ENCODE data around the gene MAPK10.

The MAPK10 gene

GRCh38 chr4:86302830-86303229 is 57.0 kb downstream of the MAPK10 start:
- TF ChIP-seq CTCF (IDR thresholded peaks at IDR 0.05) (no peak), ZFX (IDR thresholded peaks at IDR 0.05; ENCODE audit: borderline replicate concordance) (no peak)
- H3K27ac ChIP-seq: no peak overlapping the region

GRCh38 chr4:86302251-86302650 is 57.6 kb downstream of the MAPK10 start:
- no peak overlapping the region for H3K27ac ChIP-seq
- TF ChIP-seq CTCF (IDR thresholded peaks at IDR 0.05) (no peak), ZFX (IDR thresholded peaks at IDR 0.05; ENCODE audit: borderline replicate concordance) (no peak)

- no peak for TF ChIP-seq CTCF (IDR thresholded peaks at IDR 0.05)
- no peak for TF ChIP-seq ZFX (IDR thresholded peaks at IDR 0.05; ENCODE audit: borderline replicate concordance)
- H3K27ac ChIP-seq: no peak overlapping the region
Measured at GRCh38 chr4:86300516-86300915, 59.3 kb downstream of the MAPK10 start.

- no peak for TF ChIP-seq ZFX (IDR thresholded peaks at IDR 0.05; ENCODE audit: borderline replicate concordance)
- H3K27ac ChIP-seq: no peak overlapping the region
Measured at GRCh38 chr4:86296865-86297264, 63.0 kb downstream of the MAPK10 start.

- H3K27ac ChIP-seq: no peak overlapping the region
- TF ChIP-seq ZFX (IDR thresholded peaks at IDR 0.05; ENCODE audit: borderline replicate concordance) (no peak), CTCF (IDR thresholded peaks at IDR 0.05) (no peak)
Measured at GRCh38 chr4:86294883-86295282, 65.0 kb downstream of the MAPK10 start.

- no peak overlapping the region for H3K27ac ChIP-seq
- no peak for TF ChIP-seq ZFX (IDR thresholded peaks at IDR 0.05; ENCODE audit: borderline replicate concordance)
Measured at GRCh38 chr4:86291180-86291579, 68.7 kb downstream of the MAPK10 start.

- no peak for TF ChIP-seq CTCF (IDR thresholded peaks at IDR 0.05)
- TF ChIP-seq ZFX (IDR thresholded peaks at IDR 0.05; ENCODE audit: borderline replicate concordance): no peak
- H3K27ac ChIP-seq: no peak overlapping the region
Measured at GRCh38 chr4:86286726-86287125, 73.1 kb downstream of the MAPK10 start.

GRCh38 chr4:86283371-86283770 is 76.5 kb downstream of the MAPK10 start:
- no peak overlapping the region for H3K27ac ChIP-seq

More at GRCh38 chr4:86283371-86283770, 76.5 kb downstream of the MAPK10 start:
- TF ChIP-seq CTCF (IDR thresholded peaks at IDR 0.05): no peak
- TF ChIP-seq ZFX (IDR thresholded peaks at IDR 0.05; ENCODE audit: borderline replicate concordance): no peak

Data from 22Rv1 (cell line).